Germinal center (tissue), 1 donor: ENCODE measurements around the gene SPOCK1.

ENCODE experiments used
- DNase-seq: peaks from one replicate; pipeline ENCODE4 v3.0.0; 2012; ENCODE audit warnings: mixed read lengths, low spot score

The SPOCK1 gene

GRCh38 chr5:137492331-137492730, 6.8 kb downstream of the SPOCK1 start:
- no peak for DNase-seq

- DNase-seq: no peak
Observed at GRCh38 chr5:137491121-137491520, 8.0 kb downstream of the SPOCK1 start.

GRCh38 chr5:137490591-137490990, 8.5 kb downstream of the SPOCK1 start:
- DNase-seq: no peak

- no peak for DNase-seq
Observed at GRCh38 chr5:137488974-137489373, 10.2 kb downstream of the SPOCK1 start.

GRCh38 chr5:137488516-137488915, 10.6 kb downstream of the SPOCK1 start:
- DNase-seq: no peak

- DNase-seq: no peak
Observed at GRCh38 chr5:137487600-137487999, 11.5 kb downstream of the SPOCK1 start.

- no peak for DNase-seq
Observed at GRCh38 chr5:137486707-137487106, 12.4 kb downstream of the SPOCK1 start.

GRCh38 chr5:137481596-137481995, 17.5 kb downstream of the SPOCK1 start:
- no peak for DNase-seq

- no peak for DNase-seq
Observed at GRCh38 chr5:137478043-137478442, 21.1 kb downstream of the SPOCK1 start.

- no peak for DNase-seq
Observed at GRCh38 chr5:137470921-137471220, 28.3 kb downstream of the SPOCK1 start.

- DNase-seq: no peak
Observed at GRCh38 chr5:137470111-137470920, 28.8 kb downstream of the SPOCK1 start.

GRCh38 chr5:137466889-137467288, 32.2 kb downstream of the SPOCK1 start:
- DNase-seq: no peak

GRCh38 chr5:137465930-137466329, 33.2 kb downstream of the SPOCK1 start:
- DNase-seq: no peak

- no peak for DNase-seq
Observed at GRCh38 chr5:137462816-137463520, 36.2 kb downstream of the SPOCK1 start.

- DNase-seq: no peak
Observed at GRCh38 chr5:137462265-137462590, 36.9 kb downstream of the SPOCK1 start.

- DNase-seq: no peak
Observed at GRCh38 chr5:137461391-137462264, 37.5 kb downstream of the SPOCK1 start.

- no peak for DNase-seq
Observed at GRCh38 chr5:137454671-137455070, 44.5 kb downstream of the SPOCK1 start.

- DNase-seq: no peak
Observed at GRCh38 chr5:137453483-137454080, 45.5 kb downstream of the SPOCK1 start.

GRCh38 chr5:137450759-137451158, 48.4 kb downstream of the SPOCK1 start:
- no peak for DNase-seq

- no peak for DNase-seq
Observed at GRCh38 chr5:137448868-137449267, 50.3 kb downstream of the SPOCK1 start.

- no peak for DNase-seq
Observed at GRCh38 chr5:137446615-137447014, 52.5 kb downstream of the SPOCK1 start.

GRCh38 chr5:137446151-137446550, 53.0 kb downstream of the SPOCK1 start:
- no peak for DNase-seq
